Lower leg skin (tissue), 3 donors: ENCODE data around the gene NEK4.

Experiments
- POLR2A ChIP-seq, 2 donors: fragments of 450-650 bp; IDR thresholded peaks; one replicate each; pipeline ENCODE4 v1.6.1; 2016 to 2017; ENCODE audit warnings: antibody characterized with exemption in 2 of 2, mild to moderate bottlenecking in 1 of 2, moderate library complexity in 1 of 2
- TF ChIP-seq, protein P1 (sequence below), 3 donors: fragments of 450-650 bp; IDR thresholded peaks; one replicate each; pipeline ENCODE4 v1.5.1; 2016; ENCODE audit warnings: antibody characterized with exemption in 3 of 3, mild to moderate bottlenecking in 3 of 3, moderate library complexity in 2 of 3

GRCh38 chr3:52685709-52686691 is 84.7 kb downstream of the NEK4 start, which contains the start of the genes GNL3 and PBRM1:
- TF ChIP-seq POLR2A (IDR thresholded peaks at IDR 0.05) = no peak
- TF ChIP-seq, protein P1, sequence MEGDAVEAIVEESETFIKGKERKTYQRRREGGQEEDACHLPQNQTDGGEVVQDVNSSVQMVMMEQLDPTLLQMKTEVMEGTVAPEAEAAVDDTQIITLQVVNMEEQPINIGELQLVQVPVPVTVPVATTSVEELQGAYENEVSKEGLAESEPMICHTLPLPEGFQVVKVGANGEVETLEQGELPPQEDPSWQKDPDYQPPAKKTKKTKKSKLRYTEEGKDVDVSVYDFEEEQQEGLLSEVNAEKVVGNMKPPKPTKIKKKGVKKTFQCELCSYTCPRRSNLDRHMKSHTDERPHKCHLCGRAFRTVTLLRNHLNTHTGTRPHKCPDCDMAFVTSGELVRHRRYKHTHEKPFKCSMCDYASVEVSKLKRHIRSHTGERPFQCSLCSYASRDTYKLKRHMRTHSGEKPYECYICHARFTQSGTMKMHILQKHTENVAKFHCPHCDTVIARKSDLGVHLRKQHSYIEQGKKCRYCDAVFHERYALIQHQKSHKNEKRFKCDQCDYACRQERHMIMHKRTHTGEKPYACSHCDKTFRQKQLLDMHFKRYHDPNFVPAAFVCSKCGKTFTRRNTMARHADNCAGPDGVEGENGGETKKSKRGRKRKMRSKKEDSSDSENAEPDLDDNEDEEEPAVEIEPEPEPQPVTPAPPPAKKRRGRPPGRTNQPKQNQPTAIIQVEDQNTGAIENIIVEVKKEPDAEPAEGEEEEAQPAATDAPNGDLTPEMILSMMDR (IDR thresholded peaks at IDR 0.05) = no peak
